HEK293 (cell line): ENCODE measurements around the gene ANAPC16.
A peak's percentile ranks its signal among the peaks of the same experiment; 100 is the strongest.

Experiments
- CTCF ChIA-PET: fragments of 350-600 bp; formaldehyde crosslinking; extraction: SDS; loops from one replicate; lab custom pipeline; 2021; ENCODE audit warnings: antibody characterized with exemption; lab: Yijun Ruan, JAX
- POLR2A ChIA-PET: fragments of 300-600 bp; formaldehyde crosslinking; extraction: SDS; loops from one replicate; lab custom pipeline; 2020; ENCODE audit warnings: antibody characterized with exemption, inconsistent platforms; lab: Yijun Ruan, JAX
- H3K27ac ChIP-seq: fragments of 200-500 bp; sonication (Bioruptor generic); 2 replicates; pipeline ENCODE4 v1.5.1; 2014; ENCODE audit warnings: low read depth, low read length, control low read depth, inconsistent platforms; ENCODE audit errors: extremely low read depth
- H3K36me3 ChIP-seq, 2 experiments: fragments of 200-500 bp in 1 of 2; sonication (Bioruptor generic) in 1 of 2; 1 replicate in 1 of 2; 2 replicates in 1 of 2; pipeline ENCODE4 v1.5.1; 2014 to 2017; ENCODE audit warnings: inconsistent platforms in 2 of 2, low read length in 2 of 2; ENCODE audit not compliant: control insufficient read depth in 2 of 2, insufficient read depth in 1 of 2
- H3K4me1 ChIP-seq: fragments of 200-500 bp; sonication (Bioruptor generic); 2 replicates; pipeline ENCODE4 v1.5.1; 2014; ENCODE audit warnings: mild to moderate bottlenecking, low read length, inconsistent platforms; ENCODE audit not compliant: control insufficient read depth, insufficient read depth
- H3K4me3 ChIP-seq: 2 replicates; pipeline ENCODE4 v1.5.1; 2011; ENCODE audit warnings: low read depth, mild to moderate bottlenecking, control low read depth, low read length, moderate library complexity
- H3K9me3 ChIP-seq: fragments of 200-500 bp; sonication (Bioruptor generic); 2 replicates; pipeline ENCODE4 v1.5.1; 2014; ENCODE audit warnings: low read depth, low read length, inconsistent platforms; ENCODE audit not compliant: control insufficient read depth, insufficient read depth
- FEZF1 ChIP-seq: fragments of 450-650 bp; formaldehyde crosslinking; IDR thresholded peaks from 2 replicates; pipeline ENCODE4 v1.5.1; 2016; ENCODE audit warnings: missing biosample characterization, missing genetic modification characterization
- PATZ1 ChIP-seq: fragments of 450-650 bp; formaldehyde crosslinking; IDR thresholded peaks from 2 replicates; pipeline ENCODE4 v1.5.1; 2016; ENCODE audit warnings: missing biosample characterization, missing genetic modification characterization
- PRDM2 ChIP-seq: fragments of 450-650 bp; formaldehyde crosslinking; IDR thresholded peaks from 2 replicates; pipeline ENCODE4 v1.5.1; 2016; ENCODE audit warnings: missing biosample characterization, missing genetic modification characterization, borderline replicate concordance
- REST ChIP-seq: fragments of 450-650 bp; formaldehyde crosslinking; IDR thresholded peaks from 2 replicates; pipeline ENCODE4 v1.5.1; 2016; ENCODE audit warnings: missing biosample characterization, missing genetic modification characterization
- SP3 ChIP-seq: fragments of 450-650 bp; formaldehyde crosslinking; IDR thresholded peaks from 2 replicates; pipeline ENCODE4 v1.5.1; 2016; ENCODE audit warnings: missing biosample characterization, missing genetic modification characterization
- SP7 ChIP-seq: fragments of 450-650 bp; formaldehyde crosslinking; IDR thresholded peaks from 2 replicates; pipeline ENCODE4 v1.5.1; 2016; ENCODE audit warnings: missing biosample characterization, missing genetic modification characterization
- YY1 ChIP-seq: fragments of 450-650 bp; formaldehyde crosslinking; IDR thresholded peaks from 2 replicates; pipeline ENCODE4 v1.5.1; 2018; ENCODE audit warnings: missing biosample characterization, missing genetic modification characterization
- ZBTB20 ChIP-seq: fragments of 450-650 bp; formaldehyde crosslinking; IDR thresholded peaks from 2 replicates; pipeline ENCODE4 v1.5.1; 2016; ENCODE audit warnings: missing biosample characterization, missing genetic modification characterization
- ZBTB49 ChIP-seq: fragments of 450-650 bp; formaldehyde crosslinking; IDR thresholded peaks from 2 replicates; pipeline ENCODE4 v1.5.1; 2016; ENCODE audit warnings: missing biosample characterization, missing genetic modification characterization, low read depth
- ZFP69B ChIP-seq: fragments of 450-650 bp; formaldehyde crosslinking; IDR thresholded peaks from 2 replicates; pipeline ENCODE4 v1.5.1; 2016; ENCODE audit warnings: missing biosample characterization, missing genetic modification characterization
- ZNF138 ChIP-seq: fragments of 450-650 bp; formaldehyde crosslinking; IDR thresholded peaks from 2 replicates; pipeline ENCODE4 v1.5.1; 2016; ENCODE audit warnings: missing biosample characterization, missing genetic modification characterization, borderline replicate concordance
- ZNF184 ChIP-seq: fragments of 450-650 bp; IDR thresholded peaks from 2 replicates; pipeline ENCODE4 v1.5.1; 2018; ENCODE audit warnings: missing biosample characterization, mild to moderate bottlenecking, missing genetic modification characterization
- ZNF214 ChIP-seq: fragments of 450-650 bp; formaldehyde crosslinking; IDR thresholded peaks from 2 replicates; pipeline ENCODE4 v1.5.1; 2017; ENCODE audit warnings: missing biosample characterization, mild to moderate bottlenecking, missing genetic modification characterization, borderline replicate concordance
- ZNF292 ChIP-seq: fragments of 450-650 bp; formaldehyde crosslinking; IDR thresholded peaks from 2 replicates; pipeline ENCODE4 v1.5.1; 2016; ENCODE audit warnings: low read depth, missing biosample characterization, missing genetic modification characterization, borderline replicate concordance
- ZNF416 ChIP-seq: fragments of 450-650 bp; formaldehyde crosslinking; IDR thresholded peaks from 2 replicates; pipeline ENCODE4 v1.5.1; 2016; ENCODE audit warnings: missing biosample characterization, missing genetic modification characterization
- ZNF560 ChIP-seq: fragments of 450-650 bp; formaldehyde crosslinking; IDR thresholded peaks from 2 replicates; pipeline ENCODE4 v1.5.1; 2017; ENCODE audit warnings: missing biosample characterization, missing genetic modification characterization, borderline replicate concordance
- ZNF600 ChIP-seq: fragments of 450-650 bp; formaldehyde crosslinking; IDR thresholded peaks from 2 replicates; pipeline ENCODE4 v1.5.1; 2016; ENCODE audit warnings: missing biosample characterization, missing genetic modification characterization
- ZNF629 ChIP-seq: fragments of 450-650 bp; formaldehyde crosslinking; IDR thresholded peaks from 2 replicates; pipeline ENCODE4 v1.5.1; 2017; ENCODE audit warnings: missing biosample characterization, missing genetic modification characterization
- ZNF837 ChIP-seq: fragments of 450-650 bp; formaldehyde crosslinking; IDR thresholded peaks from 2 replicates; pipeline ENCODE4 v1.5.1; 2016; ENCODE audit warnings: missing biosample characterization, missing genetic modification characterization
- ZSCAN30 ChIP-seq: fragments of 450-650 bp; IDR thresholded peaks from 2 replicates; pipeline ENCODE4 v1.5.1; 2018; ENCODE audit warnings: missing biosample characterization, mild to moderate bottlenecking, missing genetic modification characterization, moderate library complexity

The ANAPC16 gene

GRCh38 chr10:72204724-72205123, 11.1 kb upstream of the ANAPC16 start:
- Histone ChIP-seq H3K4me1 (no peaks in the 10 kb centered on the region; the same call in 1 of the 2 replicates), H3K4me3 (no peak overlapping the region), H3K9me3 (no peaks in the 10 kb centered on the region), H3K36me3 (peaks cover 45 to 49% of the 10 kb centered on the region in 2 experiments; a peak in 2 of 3 replicates), H3K27ac (peak overlapping the region; percentile 6; the same call in 1 of the 2 replicates)
- CTCF ChIA-PET: interaction anchor here (0.6 to 0.8 kb wide), 2 partner anchors 44 to 77 kb away, joined by 3 read pairs; no protein-coding TSS in a partner anchor
- TF ChIP-seq PATZ1 (tag by site-specific recombination) (no peak), SP7 (tag by site-specific recombination) (peak; percentile 42), REST (peak; percentile 81), ZNF629 (tag by site-specific recombination) (peak; percentile 35; the same call in 1 of the 2 replicates)
- POLR2A ChIA-PET: no interaction called here

- no peak overlapping the region for H3K4me3 ChIP-seq
- H3K4me1 ChIP-seq: no peaks in the 10 kb centered on the region; the same call in 1 of the 2 replicates
- H3K36me3 ChIP-seq: peaks cover 43 to 50% of the 10 kb centered on the region in 2 experiments
- POLR2A ChIA-PET: no interaction called here
- H3K9me3 ChIP-seq: no peaks in the 10 kb centered on the region
- H3K27ac ChIP-seq: no peak overlapping the region
- CTCF ChIA-PET: interaction anchor here (1.4 kb wide), 1 partner anchor 8 kb away, joined by 4 read pairs; the partner anchor contains the start of gene ANAPC16
- TF ChIP-seq YY1 (tag by site-specific recombination) (no peak), ZNF184 (tag by site-specific recombination) (no peak), ZNF138 (no peak), ZNF214 (tag by site-specific recombination) (no peak), ZSCAN30 (tag by site-specific recombination) (no peak), ZNF416 (tag by site-specific recombination) (no peak), ZNF600 (tag by site-specific recombination) (0 out of 2 replicates have a peak, but pooled peaks have one; percentile 38), SP3 (tag by site-specific recombination) (no peak), ZBTB20 (no peak), ZNF560 (tag by site-specific recombination) (no peak), ZNF292 (tag by site-specific recombination) (no peak), FEZF1 (no peak), ZFP69B (no peak), ZBTB49 (tag by site-specific recombination) (no peak), PRDM2 (tag by site-specific recombination) (no peak), ZNF837 (tag by site-specific recombination) (no peak)
Measured at GRCh38 chr10:72206511-72207229, 9.1 kb upstream of the ANAPC16 start.
